H1 (cell line): ENCODE measurements around the gene TACR2. TPM values are rescaled to one million over a fixed set of nuclear protein-coding genes. Genes with fewer than 3 reads are reported as not detected.

ENCODE experiments used
- CTCF ChIA-PET: fragments of 300-600 bp; sonication (Branson Sonifier 250); formaldehyde crosslinking; loops from one replicate; lab custom pipeline; 2021; ENCODE audit not compliant: partially characterized antibody; lab: Charles Lee
- POLR2A ChIA-PET: fragments of 300-600 bp; sonication (Branson Sonifier 250); formaldehyde crosslinking; loops from one replicate; lab custom pipeline; 2021; ENCODE audit warnings: inconsistent platforms; ENCODE audit not compliant: partially characterized antibody; lab: Charles Lee
- DNase-seq, 2 experiments: peaks; one replicate each; pipeline versions ENCODE4 v3.0.0 to v3.0.0-alpha.2; 2010 to 2022; ENCODE audit warnings: low spot score in 2 of 2, low read depth in 1 of 2, mixed read lengths in 1 of 2
- FAIRE-seq: peaks from 2 replicates; lab custom pipeline; 2011; peaks lifted over from hg19 to GRCh38; lab: Jason Lieb, UNC
- H2AFZ ChIP-seq: 2 replicates; pipeline ENCODE4 v1.8.1; 2012; ENCODE audit warnings: low read length, inconsistent platforms
- H2AK5ac ChIP-seq: 2 replicates; pipeline ENCODE4 v1.6.1; 2013; ENCODE audit warnings: low read depth, low read length
- H2BK120ac ChIP-seq: replicated peaks from 2 replicates; pipeline ENCODE3; 2013; ENCODE audit warnings: low read depth, low read length, inconsistent platforms
- H2BK12ac ChIP-seq: 2 replicates; pipeline ENCODE4 v1.6.1; 2013; ENCODE audit warnings: low read depth, low read length
- H2BK15ac ChIP-seq: 2 replicates; pipeline ENCODE4 v1.6.1; 2013; ENCODE audit warnings: low read length
- H2BK20ac ChIP-seq: 2 replicates; pipeline ENCODE4 v1.6.1; 2013; ENCODE audit warnings: low read length
- H2BK5ac ChIP-seq: 2 replicates; pipeline ENCODE4 v1.6.1; 2013; ENCODE audit warnings: low read depth, low read length
- H3K14ac ChIP-seq: 2 replicates; pipeline ENCODE4 v1.6.1; 2013; ENCODE audit warnings: inconsistent platforms; ENCODE audit not compliant: insufficient read length
- H3K18ac ChIP-seq: 2 replicates; pipeline ENCODE4 v1.6.1; 2013; ENCODE audit warnings: low read length; ENCODE audit errors: extremely low read depth
- H3K23ac ChIP-seq: 2 replicates; pipeline ENCODE4 v1.6.1; 2013; ENCODE audit warnings: inconsistent platforms; ENCODE audit not compliant: insufficient read length
- H3K23me2 ChIP-seq: 2 replicates; pipeline ENCODE4 v1.6.1; 2013; ENCODE audit warnings: low read depth, low read length
- H3K27ac ChIP-seq: 2 replicates; pipeline ENCODE4 v1.6.1; 2011; ENCODE audit warnings: low read depth, low read length, inconsistent platforms
- H3K27me3 ChIP-seq, 4 experiments: replicated peaks in 1 of 4; 1 replicate in 1 of 4; 2 replicates in 3 of 4; pipeline versions ENCODE4 v1.6.1 to v1.8.1; 2011 to 2013; ENCODE audit warnings: low read length in 3 of 4, mild to moderate bottlenecking in 3 of 4, inconsistent platforms in 2 of 4, mixed read lengths in 2 of 4, moderate library complexity in 1 of 4; ENCODE audit not compliant: control insufficient read depth in 3 of 4, insufficient read depth in 3 of 4; ENCODE audit errors: extremely low read depth in 1 of 4
- H3K36me3 ChIP-seq, 4 experiments: 2 replicates each; pipeline versions ENCODE4 v1.6.1 to v1.8.1; 2011 to 2013; ENCODE audit warnings: mild to moderate bottlenecking in 4 of 4, low read length in 3 of 4, moderate library complexity in 2 of 4, control low read depth in 1 of 4, inconsistent platforms in 1 of 4; ENCODE audit not compliant: insufficient read depth in 4 of 4, control insufficient read depth in 2 of 4
- H3K4ac ChIP-seq: replicated peaks from 2 replicates; pipeline ENCODE3; 2013; ENCODE audit warnings: low read length, low read depth, mixed read lengths, inconsistent platforms; ENCODE audit not compliant: insufficient read length
- H3K4me1 ChIP-seq, 4 experiments: replicated peaks in 1 of 4; 1 replicate in 1 of 4; 2 replicates in 3 of 4; pipeline versions ENCODE4 v1.6.1 to v1.8.1; 2011 to 2013; ENCODE audit warnings: low read length in 3 of 4, inconsistent platforms in 2 of 4, mixed read lengths in 1 of 4; ENCODE audit not compliant: insufficient read depth in 4 of 4, control insufficient read depth in 3 of 4
- H3K4me2 ChIP-seq, 2 experiments: 2 replicates each; pipeline versions ENCODE4 v1.6.1 to v1.8.1; 2011 to 2013; ENCODE audit warnings: low read depth in 2 of 2, low read length in 2 of 2, control low read depth in 1 of 2, inconsistent platforms in 1 of 2, mild to moderate bottlenecking in 1 of 2; ENCODE audit not compliant: insufficient read depth in 1 of 2
- H3K4me3 ChIP-seq, 4 experiments: fragments of 200-600, 300-600 bp in 1 of 4; sonication (generic), shearing (Covaris generic), sonication (Bioruptor Twin) in 1 of 4; 2 replicates each; pipeline versions ENCODE4 v1.5.1 to v1.8.1; 2011 to 2016; ENCODE audit warnings: low read length in 4 of 4, low read depth in 3 of 4, control low read depth in 2 of 4, inconsistent platforms in 2 of 4, mild to moderate bottlenecking in 2 of 4, mixed read lengths in 1 of 4, moderate library complexity in 1 of 4; ENCODE audit not compliant: insufficient read depth in 2 of 4; ENCODE audit errors: extremely low read depth in 1 of 4
- H3K56ac ChIP-seq: replicated peaks from 2 replicates; pipeline ENCODE3; 2013; ENCODE audit warnings: low read depth, mild to moderate bottlenecking, mixed read lengths, low read length, inconsistent platforms; ENCODE audit not compliant: insufficient read length
- H3K79me1 ChIP-seq: 2 replicates; pipeline ENCODE4 v1.6.1; 2013; ENCODE audit warnings: low read depth, low read length, control low read depth
- H3K79me2 ChIP-seq, 2 experiments: 2 replicates each; pipeline versions ENCODE4 v1.6.1 to v1.8.1; 2012 to 2013; ENCODE audit warnings: low read length in 2 of 2, mild to moderate bottlenecking in 2 of 2, inconsistent platforms in 1 of 2; ENCODE audit not compliant: insufficient read depth in 2 of 2, control insufficient read depth in 1 of 2
- H3K9ac ChIP-seq, 4 experiments: replicated peaks in 1 of 4; 1 replicate in 1 of 4; 2 replicates in 3 of 4; pipeline versions ENCODE4 v1.6.1 to v1.8.1; 2011 to 2013; ENCODE audit warnings: low read depth in 3 of 4, low read length in 3 of 4, control low read depth in 2 of 4, mild to moderate bottlenecking in 2 of 4, moderate library complexity in 2 of 4, inconsistent platforms in 1 of 4; ENCODE audit errors: extremely low read depth in 1 of 4
- H3K9me3 ChIP-seq, 2 experiments: 2 replicates each; pipeline versions ENCODE4 v1.6.1 to v1.8.1; 2012 to 2013; ENCODE audit warnings: mild to moderate bottlenecking in 2 of 2, moderate library complexity in 2 of 2, control low read depth in 1 of 2, inconsistent platforms in 1 of 2, low read depth in 1 of 2, low read length in 1 of 2, mixed read lengths in 1 of 2; ENCODE audit not compliant: insufficient read depth in 2 of 2
- H4K20me1 ChIP-seq, 2 experiments: replicated peaks in 1 of 2; 2 replicates each; pipeline versions ENCODE3 to v1.8.1; 2011 to 2013; ENCODE audit warnings: inconsistent platforms in 2 of 2, low read length in 2 of 2, mild to moderate bottlenecking in 1 of 2; ENCODE audit not compliant: insufficient read depth in 2 of 2, control insufficient read depth in 1 of 2
- H4K5ac ChIP-seq: 2 replicates; pipeline ENCODE4 v1.6.1; 2013; ENCODE audit warnings: low read length, low read depth, mixed read lengths, inconsistent platforms; ENCODE audit not compliant: insufficient read length
- H4K8ac ChIP-seq: 2 replicates; pipeline ENCODE4 v1.8.0; 2013; ENCODE audit warnings: mild to moderate bottlenecking, moderate library complexity, low read length, inconsistent platforms; ENCODE audit not compliant: insufficient read depth; ENCODE audit errors: extremely low read depth
- H4K91ac ChIP-seq: replicated peaks from 2 replicates; pipeline ENCODE3; 2013; ENCODE audit warnings: low read length, mixed read lengths, inconsistent platforms; ENCODE audit not compliant: insufficient read length
- HDAC2 ChIP-seq, 2 experiments: fragments of 300-600 bp in 1 of 2; sonication (generic) in 1 of 2; IDR thresholded peaks; 2 replicates each; pipeline ENCODE4 v1.6.1; 2011 to 2012; ENCODE audit warnings: low read depth in 2 of 2, low read length in 2 of 2, mild to moderate bottlenecking in 2 of 2, moderate library complexity in 2 of 2, borderline replicate concordance in 1 of 2, inconsistent platforms in 1 of 2
- POLR2A ChIP-seq, 2 experiments: IDR thresholded peaks; 1 replicate in 1 of 2; 2 replicates in 1 of 2; pipeline ENCODE4 v1.6.1; 2011; ENCODE audit warnings: low read depth in 2 of 2, low read length in 2 of 2, mild to moderate bottlenecking in 2 of 2; ENCODE audit errors: control extremely low read depth in 1 of 2
- RBBP5 ChIP-seq: IDR thresholded peaks from 2 replicates; pipeline ENCODE4 v1.7.1; 2012; ENCODE audit warnings: low read depth, mild to moderate bottlenecking, inconsistent platforms, low read length, moderate library complexity, borderline replicate concordance
- SRF ChIP-seq: IDR thresholded peaks from 2 replicates; pipeline ENCODE4 v1.6.1; 2011; ENCODE audit warnings: mild to moderate bottlenecking, low read depth, low read length, moderate library complexity
- SUZ12 ChIP-seq: fragments of 200-600 bp; sonication (generic); IDR thresholded peaks from 2 replicates; pipeline ENCODE4 v1.6.1; 2012; ENCODE audit warnings: mild to moderate bottlenecking, inconsistent platforms, low read length, moderate library complexity, mixed read lengths
- TBP ChIP-seq: IDR thresholded peaks from 2 replicates; pipeline ENCODE4 v1.6.1; 2011; ENCODE audit warnings: low read depth, low read length, improper control_type of control experiment
- USF2 ChIP-seq: IDR thresholded peaks from 2 replicates; pipeline ENCODE4 v1.6.1; 2011; ENCODE audit warnings: low read length, improper control_type of control experiment
- ZNF274 ChIP-seq: IDR thresholded peaks from 2 replicates; pipeline ENCODE4 v1.7.0; 2012; ENCODE audit warnings: low read length, borderline replicate concordance; ENCODE audit errors: extremely low read depth
- WGBS, 2 experiments: shearing (Covaris generic) in 1 of 2; methylation state at CpG; one replicate each; pipeline versions ENCODE4 v1.1.6 to v1.1.7; 2013 to 2015; ENCODE audit warnings: low lambda C conversion rate in 2 of 2, mixed read lengths in 2 of 2, inconsistent platforms in 1 of 2, low coverage in 1 of 2, missing lambda C conversion rate in 1 of 2; ENCODE audit not compliant: insufficient replicate concordance in 2 of 2, insufficient coverage in 1 of 2, insufficient read length in 1 of 2; ENCODE audit errors: extremely low coverage in 1 of 2, missing lambda C conversion rate in 1 of 2; 5-methylcytosine and 5-hydroxymethylcytosine counted together
- polyA plus RNA-seq, 7 experiments: library from polyadenylated mRNA; depleted of rRNA in 3 of 7; stranded (reverse) in 5 of 7; unstranded in 2 of 7; fragments of >200 nt in 5 of 7; fragments of 200-250 nt in 2 of 7; gene quantifications; 1 replicate in 5 of 7; 2 replicates in 1 of 7; 4 replicates in 1 of 7; pipeline versions ENCODE4 v1.2.1 to v1.2.3, GENCODE V29; 2011 to 2013; ENCODE audit warnings: missing spikeins in 2 of 7, mixed read lengths in 2 of 7
- total RNA-seq: library from RNA; stranded (reverse); fragmentation: NEBNext Ultra II Directional; extraction: Animal tissue kit (Norgen Biotek cat#: 25700); gene quantifications from 2 replicates; pipeline ENCODE4 v1.2.1, GENCODE V29; 2021

The TACR2 gene
- total and polyA plus RNA-seq, 2 of the 8 experiments (the other 6 are each of a cell fraction or from before 2014, with no cell fraction given) = 0.06 TPM; not detected in 1

- H3K4me3 ChIP-seq = no peak overlapping the region
- WGBS, 2 experiments = 83% methylated on average over 13 of the region's 13 CpGs; no CpG with 5 or more reads in 1 of the 2 experiments
- H3K9me3 ChIP-seq = no peaks in the 10 kb centered on the region
- no peak for FAIRE-seq
- H2BK20ac ChIP-seq = no peak overlapping the region
- H3K14ac ChIP-seq = no peak overlapping the region
- H3K23me2 ChIP-seq = no peaks in the 10 kb centered on the region
- H3K4me2 ChIP-seq = no peak overlapping the region
- no peaks in the 10 kb centered on the region for H4K20me1 ChIP-seq
- no peaks in the 10 kb centered on the region; a peak in 2 of 7 replicates for H3K4me1 ChIP-seq
- H3K18ac ChIP-seq = no peak overlapping the region
- ChIA-PET POLR2A (no interaction called here), CTCF (interaction anchor here (0.6 to 3.5 kb wide), 18 partner anchors 8 to 229 kb away, joined by 3 to 28 read pairs (median 4); no protein-coding TSS in a partner anchor)
- H2AFZ ChIP-seq = no peak overlapping the region
- no peak overlapping the region for H2BK15ac ChIP-seq
- H2BK12ac ChIP-seq = no peak overlapping the region
- no peak for DNase-seq
- H2BK5ac ChIP-seq = no peak overlapping the region
- H3K79me1 ChIP-seq = no peaks in the 10 kb centered on the region
- H2BK120ac ChIP-seq = no peak overlapping the region
- no peak overlapping the region for H3K9ac ChIP-seq
- H4K8ac ChIP-seq = no peak overlapping the region; the same call in 1 of the 2 replicates
- no peak overlapping the region for H3K27ac ChIP-seq
- no peak overlapping the region for H3K23ac ChIP-seq
- no peak overlapping the region for H2AK5ac ChIP-seq
- no peaks in the 10 kb centered on the region for H3K36me3 ChIP-seq
- H4K5ac ChIP-seq = no peak overlapping the region
- H4K91ac ChIP-seq = no peak overlapping the region
- no peak overlapping the region for H3K56ac ChIP-seq
- H3K4ac ChIP-seq = no peak overlapping the region
- H3K27me3 ChIP-seq = no peaks in the 10 kb centered on the region
- no peak for TF ChIP-seq SUZ12
- TF ChIP-seq ZNF274 = no peak
- TF ChIP-seq SRF = 0 out of 2 replicates have a peak, but pooled peaks have one; percentile 1
- TF ChIP-seq POLR2A (IDR thresholded peaks at IDR 0.05; ENCODE audit: control extremely low read depth in 1 of 2, low read depth in 2 of 2, low read length in 2 of 2) = no peak
- TF ChIP-seq RBBP5 = no peak
- TF ChIP-seq HDAC2 (IDR thresholded peaks at IDR 0.05; ENCODE audit: borderline replicate concordance in 1 of 2, low read depth in 2 of 2, low read length in 2 of 2) = no peak
- TF ChIP-seq TBP = no peak
- no peak for TF ChIP-seq USF2
- H3K79me2 ChIP-seq = no peaks in the 10 kb centered on the region
These were observed 1.7 kb downstream of the TACR2 start for GRCh38 chr10:69415049-69415448.
